A204.1 (cell line): ENCODE measurements around the gene IQCK.

Experiments
- FAIRE-seq: peaks from 2 replicates; lab custom pipeline; 2012; peaks lifted over from hg19 to GRCh38; lab: Jason Lieb, UNC

Gene IQCK

DNA sequence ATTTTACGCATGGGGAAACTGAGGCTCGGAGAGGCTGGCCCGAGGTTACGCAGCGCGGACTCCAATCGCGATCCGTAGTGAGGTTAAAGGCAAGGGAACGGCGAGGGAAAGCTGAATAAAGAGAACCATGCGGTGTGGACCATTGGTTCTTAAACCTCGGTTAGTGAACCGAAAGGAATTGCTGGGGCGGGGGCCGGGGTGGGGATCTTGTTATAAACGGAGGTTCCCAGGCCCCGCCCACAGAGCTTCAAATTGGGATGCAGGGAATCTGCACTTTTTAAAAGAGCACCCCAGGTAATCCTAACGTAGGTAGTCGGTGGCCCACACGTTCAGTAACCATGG is 524 bp downstream of the IQCK start:
- FAIRE-seq: no peak

DNA sequence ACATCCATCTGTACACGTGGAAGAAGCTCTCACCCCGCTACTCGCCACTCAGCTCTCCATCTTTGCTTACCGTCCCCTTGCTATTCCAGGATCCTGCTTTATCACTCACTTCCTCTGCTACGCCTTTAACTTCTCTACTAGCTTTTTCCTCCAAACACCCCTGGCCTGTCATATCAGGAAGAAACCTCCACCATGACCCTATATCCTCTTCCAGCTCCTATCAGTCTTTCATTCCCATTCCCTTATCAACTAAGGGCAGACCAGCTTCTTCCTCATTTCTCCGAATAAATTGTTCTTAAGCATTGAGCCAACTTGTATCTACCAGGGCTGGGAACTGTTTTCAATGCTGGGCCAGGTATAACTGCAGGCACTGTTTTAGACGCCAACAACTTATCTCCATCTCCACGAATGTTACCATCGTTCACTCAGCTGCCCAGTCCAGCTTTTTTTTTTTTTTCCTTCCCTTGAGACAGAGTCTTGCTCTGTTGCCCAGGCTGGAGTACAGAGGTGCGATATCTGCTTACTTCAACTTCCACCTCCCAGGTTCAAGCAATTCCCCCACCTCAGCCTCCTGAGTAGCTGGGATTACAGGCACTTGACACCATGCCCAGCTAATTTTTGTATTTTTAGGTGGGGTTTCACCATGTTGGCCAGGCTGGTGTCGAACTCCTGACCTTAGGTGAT is 4.3 kb downstream of the IQCK start:
- FAIRE-seq: no peak

DNA sequence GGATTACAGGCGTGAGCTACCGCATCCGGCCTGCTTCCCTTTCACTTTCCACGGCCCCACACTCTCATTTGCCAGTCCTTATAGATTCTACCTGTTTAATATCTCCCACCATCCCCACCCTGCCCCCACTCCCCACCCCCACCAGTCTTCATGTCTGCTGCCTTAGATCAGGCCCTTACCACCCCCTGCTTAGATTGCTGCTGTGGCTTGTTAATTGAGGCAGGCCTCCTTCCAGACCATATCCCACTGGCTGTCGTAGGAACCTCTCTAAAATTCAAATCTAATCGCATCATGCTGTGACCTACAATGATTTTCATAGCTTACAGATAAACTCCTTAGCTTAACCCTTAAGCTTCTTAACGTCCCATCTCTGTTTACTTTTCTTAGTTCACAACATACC is 4.9 kb downstream of the IQCK start:
- no peak for FAIRE-seq

DNA sequence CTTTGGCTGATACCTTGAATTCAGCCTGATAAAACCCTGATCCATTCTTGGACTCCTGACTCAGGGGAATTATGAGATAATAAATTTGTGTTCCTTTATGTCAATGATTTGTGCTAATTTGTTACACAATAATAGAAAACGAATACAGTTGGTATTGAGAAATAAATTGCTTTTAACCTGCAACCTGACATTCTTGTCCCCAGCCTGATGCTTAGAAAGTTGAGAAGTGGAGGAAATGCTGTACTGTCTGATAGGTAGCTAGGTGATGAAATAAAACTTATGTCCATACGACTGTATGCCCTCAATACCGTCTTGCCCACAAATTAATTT is 10.5 kb downstream of the IQCK start:
- no peak for FAIRE-seq

DNA sequence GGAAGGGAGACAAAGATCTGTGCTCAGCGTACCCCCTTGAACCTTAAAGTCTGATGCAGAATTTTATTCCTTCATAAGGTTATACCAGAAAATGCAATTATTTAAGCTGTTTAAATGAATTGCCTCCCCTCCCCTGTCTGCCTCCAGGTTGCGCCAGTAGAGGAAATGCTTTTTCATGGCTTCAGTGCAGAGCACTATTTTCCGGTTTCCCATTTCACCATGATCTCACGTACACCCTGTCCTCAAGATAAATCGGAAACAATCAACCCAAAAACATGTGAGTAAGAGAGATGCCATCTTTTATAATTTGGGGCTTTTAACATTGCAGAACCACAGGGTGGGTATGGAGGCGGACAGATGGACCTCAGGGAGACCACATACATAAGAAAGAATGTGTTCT is 15.5 kb downstream of the IQCK start:
- no peak for FAIRE-seq

DNA sequence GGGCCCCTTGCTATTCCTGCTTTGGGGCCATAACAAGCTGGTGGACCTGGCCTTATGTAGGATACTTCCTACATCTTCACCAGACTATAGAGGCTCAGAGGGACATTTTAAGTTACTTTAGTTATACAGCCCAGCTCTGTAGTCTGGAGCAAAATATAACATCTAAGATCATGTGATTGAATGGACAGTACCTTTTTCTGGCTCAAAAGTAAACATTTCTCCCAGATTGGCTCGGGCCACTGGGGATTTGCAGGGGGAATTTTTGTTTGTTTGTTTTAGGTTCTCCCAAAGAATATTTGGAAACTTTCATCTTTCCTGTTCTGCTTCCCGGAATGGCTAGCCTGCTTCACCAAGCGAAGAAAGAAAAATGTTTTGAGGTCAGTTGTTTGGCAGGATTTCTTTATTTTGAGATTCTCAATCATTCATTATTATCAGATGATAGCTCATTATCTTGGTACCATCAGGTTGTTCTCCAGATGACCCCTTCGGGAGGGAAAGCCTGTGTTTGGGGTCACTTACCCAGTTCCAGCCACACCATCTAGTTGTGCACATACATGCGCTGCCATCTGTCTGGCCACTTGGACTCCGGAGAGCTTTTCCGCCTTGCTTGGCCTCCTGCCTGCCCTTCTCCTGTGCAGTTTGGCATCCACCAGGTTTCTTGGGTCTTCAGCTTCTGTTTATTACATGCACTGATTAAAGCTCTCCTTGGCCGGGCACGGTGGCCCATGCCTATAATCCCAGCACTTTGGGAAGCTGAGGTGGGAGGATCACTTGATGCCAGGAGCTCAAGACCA is 17.2 kb downstream of the IQCK start:
- no peak for FAIRE-seq

DNA sequence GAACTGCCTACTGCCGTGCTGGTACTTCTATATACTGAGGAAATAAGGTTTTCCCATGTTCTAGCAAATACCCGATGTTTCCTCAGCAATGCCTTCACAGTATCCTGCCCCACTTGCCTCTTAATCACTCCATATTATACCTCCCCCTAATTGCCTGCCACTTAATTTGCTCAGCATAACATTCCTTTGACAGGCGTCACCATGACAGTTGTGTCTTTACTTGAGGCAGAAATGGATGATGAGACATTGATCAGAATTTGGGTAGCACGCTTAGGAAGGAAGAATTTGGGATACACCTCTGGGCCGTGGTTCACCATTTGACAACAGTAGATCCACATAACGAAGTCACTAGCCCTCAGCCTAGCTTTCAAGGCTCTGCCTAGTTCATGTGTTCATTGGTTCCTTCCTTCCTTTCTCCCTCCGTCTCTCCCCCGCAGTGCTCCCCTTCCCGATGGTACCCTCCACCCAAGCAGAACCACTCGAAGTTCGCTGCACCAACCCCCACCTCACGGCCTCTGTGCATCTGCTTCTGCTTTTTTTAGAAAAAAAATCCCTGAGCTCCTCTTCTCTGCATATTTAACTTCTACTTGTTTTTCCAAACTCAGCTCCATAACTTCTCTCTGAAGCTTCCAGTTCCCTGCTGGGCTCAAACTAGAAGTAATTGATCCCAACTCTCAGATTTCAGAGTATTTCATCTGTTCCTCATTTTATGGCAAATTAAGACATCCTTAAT is 19.4 kb downstream of the IQCK start:
- no peak for FAIRE-seq

DNA sequence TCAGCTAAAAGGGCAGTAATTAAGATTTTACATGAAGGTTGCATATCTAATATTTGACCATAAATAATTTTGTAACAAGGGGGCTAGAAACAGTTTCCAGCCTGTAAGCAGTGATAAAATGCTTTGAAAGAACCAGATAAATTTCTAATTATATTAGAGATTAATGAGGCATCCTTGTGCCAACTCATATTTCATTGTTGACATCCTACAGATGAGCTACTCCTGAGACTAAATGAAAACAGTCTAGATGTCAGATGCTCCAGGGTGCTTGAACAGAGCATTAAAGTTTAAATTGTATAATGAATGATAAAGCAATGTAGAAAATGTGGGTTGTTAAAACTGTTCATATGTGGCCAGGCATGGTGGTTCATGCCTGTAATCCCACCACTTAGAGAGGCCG is 23.3 kb downstream of the IQCK start:
- no peak for FAIRE-seq

DNA sequence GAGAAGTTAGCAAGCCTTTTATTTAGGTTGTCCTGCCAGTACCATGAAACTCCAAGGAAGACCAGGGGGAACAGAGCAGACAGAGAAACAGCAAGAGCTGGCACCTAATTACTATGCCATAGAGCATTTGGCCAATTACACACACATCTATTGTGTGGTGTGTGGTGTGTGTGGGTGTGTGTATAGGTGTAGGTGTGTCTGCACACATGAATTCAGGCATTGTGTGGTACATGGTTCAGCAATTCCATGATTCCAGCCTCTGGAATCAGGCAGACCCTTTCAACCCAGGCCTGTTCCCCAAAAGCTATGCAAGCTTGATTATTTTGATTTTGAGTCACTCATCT is 25.7 kb downstream of the IQCK start:
- FAIRE-seq: no peak

DNA sequence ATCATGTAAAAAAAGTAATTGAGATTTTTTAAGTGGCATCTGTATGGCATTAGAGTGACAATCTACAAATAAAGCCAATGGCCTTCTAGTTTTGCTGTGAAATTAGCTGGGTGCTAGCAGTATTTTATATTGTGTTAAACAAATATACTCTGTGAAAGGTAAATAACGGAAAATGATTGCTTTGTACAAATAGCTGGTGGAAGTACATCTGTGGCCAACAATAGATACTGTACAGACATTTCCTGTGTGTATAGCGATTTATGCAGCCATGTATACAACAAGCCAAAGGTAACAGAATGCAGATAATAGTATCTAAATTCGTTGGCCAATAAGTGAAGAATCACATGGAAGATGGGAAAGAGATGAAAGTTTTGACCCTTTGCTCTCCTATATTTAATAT is 26.6 kb downstream of the IQCK start:
- FAIRE-seq: no peak

DNA sequence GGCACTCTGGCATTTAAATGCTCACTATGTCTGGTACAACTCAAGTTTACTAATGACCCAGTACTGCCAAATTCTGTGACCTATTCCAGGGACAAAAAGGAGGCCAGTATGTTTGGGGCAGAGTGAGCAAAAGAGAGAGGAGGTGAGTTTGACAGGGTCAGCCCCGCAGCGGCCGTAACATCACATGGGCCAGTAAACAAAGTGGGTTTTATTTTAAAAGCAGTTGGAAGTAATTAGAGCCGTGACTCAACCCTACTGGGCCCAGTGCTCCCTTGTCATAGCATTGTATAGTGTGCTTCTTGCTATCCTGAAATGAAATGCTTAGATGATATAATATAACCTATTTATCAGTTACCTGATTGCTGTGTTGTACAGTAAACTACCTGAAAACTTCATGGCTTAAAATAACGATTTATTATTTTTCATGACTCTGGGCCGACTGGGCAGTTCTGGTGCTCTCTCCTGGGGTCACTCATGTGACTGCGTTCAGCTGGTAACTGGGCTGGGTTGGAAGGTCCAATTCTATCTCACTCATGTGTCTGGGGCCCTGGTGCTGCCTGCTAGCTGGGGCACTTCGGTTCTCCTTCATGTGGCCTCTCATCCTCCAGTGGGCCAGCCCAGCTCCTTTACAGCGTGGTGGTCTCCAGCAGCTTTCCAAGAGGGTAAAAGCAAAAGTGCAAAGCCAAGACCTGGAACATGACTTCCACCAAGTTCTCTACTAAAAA is 27.4 kb downstream of the IQCK start:
- no peak for FAIRE-seq

DNA sequence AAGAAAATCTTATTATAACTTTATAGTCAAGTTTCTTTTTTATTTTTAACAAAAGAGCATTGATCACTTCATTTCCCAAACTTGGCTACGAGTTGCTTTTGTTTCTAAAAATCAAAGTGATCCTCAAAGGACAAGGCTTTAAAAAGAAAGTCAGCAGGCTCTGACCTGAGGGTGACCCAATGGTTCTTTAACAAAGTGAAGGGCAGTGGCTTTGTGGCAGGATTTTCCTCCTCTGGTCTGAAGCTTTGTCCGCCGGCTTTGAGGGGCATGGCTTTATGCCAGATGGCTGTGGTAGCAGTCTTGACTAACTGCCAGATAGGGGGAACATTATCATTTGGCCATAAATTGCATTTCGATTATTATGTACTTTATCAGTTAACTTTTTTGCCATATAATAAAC is 28.5 kb downstream of the IQCK start:
- FAIRE-seq: no peak

DNA sequence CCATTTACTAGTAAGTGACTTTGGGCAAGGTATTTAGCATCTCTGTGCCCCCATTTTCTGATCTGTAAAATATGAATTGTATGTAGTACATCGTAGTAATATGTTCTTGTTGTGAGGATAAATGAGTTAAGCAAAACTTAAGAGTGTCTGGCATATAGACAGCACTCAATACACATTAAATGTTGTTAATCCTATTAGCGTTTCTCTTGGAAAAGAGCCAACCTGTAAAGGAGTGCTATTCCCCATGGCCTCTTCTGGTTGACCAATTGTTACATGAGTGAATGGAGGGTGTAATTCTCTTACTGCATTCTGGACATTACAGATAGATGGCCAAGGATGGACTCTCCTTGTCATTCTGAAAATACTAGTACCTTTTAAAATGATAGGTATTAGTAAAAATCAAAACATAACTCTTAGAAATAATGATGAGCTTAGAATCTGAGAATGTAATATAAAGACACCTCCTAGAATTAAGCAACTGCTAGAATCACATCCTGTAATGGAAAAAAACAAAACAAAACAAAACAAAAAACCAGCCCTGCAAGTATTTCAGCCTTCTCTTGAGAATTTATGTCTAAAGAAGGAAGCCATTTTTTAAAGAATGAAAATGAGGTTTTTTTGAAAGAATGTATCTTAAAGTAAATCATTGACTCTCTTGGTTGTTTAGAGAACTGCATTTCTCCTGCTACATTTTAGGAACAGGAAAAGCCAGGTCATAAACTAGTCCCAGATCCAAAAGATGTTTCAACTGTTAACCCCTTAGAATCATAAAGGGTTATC is 30.5 kb downstream of the IQCK start:
- no peak for FAIRE-seq

DNA sequence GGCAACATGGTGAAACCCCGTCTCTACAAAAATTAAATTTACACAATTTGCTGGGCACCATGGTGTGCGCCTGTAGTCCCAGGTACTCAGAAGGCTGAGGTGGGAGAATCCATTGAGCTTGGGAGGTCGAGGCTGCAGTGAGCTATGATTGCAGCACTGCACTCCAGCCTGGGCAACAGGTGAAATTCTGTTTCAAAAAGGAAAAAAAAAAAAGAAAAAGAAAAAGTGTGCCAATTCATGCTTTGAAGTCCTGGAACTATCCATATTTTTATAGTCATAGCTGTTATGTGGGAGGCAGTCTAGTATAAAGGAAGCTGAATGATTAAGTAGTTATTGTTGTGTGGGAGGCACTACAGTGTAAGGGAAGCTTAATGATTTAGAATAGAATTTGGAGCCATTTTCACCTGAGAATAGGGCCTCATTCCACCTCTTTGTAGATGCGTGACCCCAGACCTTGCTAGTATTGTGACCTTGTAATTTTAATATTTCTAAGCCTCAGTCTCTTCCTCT is 31.6 kb downstream of the IQCK start:
- FAIRE-seq: no peak

DNA sequence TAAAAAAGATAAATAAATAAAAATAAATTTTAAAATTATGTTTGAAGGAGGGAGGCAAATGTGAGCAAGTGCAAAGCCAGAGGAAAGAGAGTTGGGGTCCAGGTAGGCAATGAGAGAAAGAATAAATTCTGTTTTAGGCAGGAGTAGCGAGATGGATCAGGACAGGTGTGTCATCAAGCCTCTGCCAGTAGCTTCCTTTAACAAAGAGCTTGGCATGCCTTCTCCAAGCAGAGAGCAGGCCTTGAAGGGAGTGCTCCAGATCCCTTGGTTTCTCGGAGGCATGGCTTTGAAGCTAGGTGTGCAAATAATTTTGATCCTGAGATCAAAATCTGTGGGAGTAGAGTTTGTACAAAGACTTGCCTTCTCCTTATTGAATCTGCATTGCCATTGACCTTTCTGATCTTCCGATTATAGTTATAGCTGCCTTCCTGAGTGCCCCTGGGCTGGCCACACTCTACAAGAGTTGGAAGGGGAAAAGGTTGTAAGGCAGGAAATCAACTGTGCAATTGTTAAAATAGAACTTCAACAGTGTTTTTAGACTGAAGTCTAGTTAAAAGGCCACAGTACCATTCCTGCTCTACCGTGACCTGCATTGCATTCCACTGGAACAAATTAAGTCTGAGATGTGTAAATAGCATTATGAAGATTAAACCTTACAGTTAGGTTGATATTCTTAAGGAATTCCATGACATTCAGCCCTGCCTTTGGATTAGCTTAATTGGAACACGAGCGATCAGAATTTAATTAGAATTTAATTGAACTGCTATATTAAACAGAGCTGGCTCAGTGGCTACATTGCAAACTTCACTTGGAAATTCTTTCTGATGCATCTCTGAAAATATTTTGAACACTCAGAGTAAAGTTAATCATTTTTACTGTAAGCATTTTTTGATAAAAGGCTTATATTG is 33.7 kb downstream of the IQCK start:
- FAIRE-seq: no peak

DNA sequence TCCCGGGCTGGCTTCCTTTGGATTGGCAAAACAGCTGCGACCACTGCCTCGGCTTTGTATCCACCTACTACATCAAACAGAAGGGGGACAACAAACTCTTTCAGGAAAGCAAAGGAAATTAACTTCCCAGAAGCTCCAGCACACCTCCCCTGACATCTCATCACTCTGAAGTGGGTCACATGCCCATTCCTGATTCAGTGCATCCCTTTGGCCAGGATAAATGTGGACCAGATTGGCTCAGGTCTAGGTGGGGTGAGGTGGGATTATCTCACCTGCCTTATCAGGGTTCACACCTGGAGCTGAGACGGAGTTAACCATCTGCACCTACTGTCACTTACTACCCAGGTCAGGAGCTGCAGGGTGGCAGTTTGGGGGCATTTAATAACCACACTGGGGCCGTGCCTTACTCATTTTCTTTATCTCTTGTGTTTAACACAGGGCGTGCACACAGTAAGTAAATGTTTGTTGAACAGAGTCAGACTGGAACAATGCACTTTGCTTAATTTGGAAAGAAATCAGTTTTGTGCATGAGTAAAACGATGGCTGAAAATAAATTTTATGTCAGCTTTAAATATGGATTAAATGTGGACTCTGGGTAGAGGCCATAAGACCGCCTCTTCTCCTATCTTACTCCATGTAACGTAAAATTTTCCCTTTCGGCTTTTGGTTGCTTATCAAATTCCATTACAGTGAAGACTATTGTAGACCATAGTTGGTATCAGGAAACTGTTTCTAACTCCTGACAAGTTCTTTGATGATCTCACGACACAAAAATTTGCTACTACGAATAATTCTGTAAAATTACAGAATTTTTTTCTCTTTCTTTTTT is 36.0 kb downstream of the IQCK start:
- no peak for FAIRE-seq

DNA sequence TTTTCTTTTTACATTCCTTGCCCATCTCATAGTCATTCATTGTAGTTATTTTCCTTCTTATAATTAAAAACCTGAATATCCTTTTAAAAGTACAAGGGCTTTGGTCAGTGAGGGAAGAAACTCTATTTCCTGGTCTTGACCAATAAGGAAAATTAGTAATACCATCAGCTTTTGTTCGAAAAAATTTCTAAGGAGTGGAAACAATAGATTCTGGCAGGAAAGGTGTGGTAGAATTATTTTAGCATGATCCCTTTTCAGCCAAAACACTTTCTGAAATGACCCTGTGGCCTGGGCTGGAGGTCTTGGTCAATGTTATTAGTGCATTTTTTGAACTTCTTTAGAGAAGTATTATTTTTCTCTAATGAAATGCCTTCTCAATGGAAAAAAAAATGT is 36.6 kb downstream of the IQCK start:
- no peak for FAIRE-seq

DNA sequence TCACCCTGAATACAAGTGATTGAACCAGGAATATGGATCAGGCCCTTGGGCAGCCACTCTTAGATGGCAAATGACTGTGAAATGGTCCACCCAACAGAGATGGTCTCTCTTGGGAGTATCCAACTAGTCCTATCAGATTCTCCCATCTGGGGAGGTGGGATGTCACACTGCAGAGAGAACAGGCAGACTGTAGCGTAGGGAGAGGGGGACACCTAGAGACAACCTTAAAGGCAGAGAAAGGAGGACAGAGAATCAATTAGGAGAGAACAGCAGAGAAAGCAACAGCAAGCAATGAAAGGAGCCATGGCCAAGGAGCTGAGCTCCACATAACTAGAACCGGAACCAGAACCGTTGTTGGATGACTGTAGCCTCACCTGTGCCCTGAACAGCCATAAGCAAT is 37.2 kb downstream of the IQCK start:
- no peak for FAIRE-seq

DNA sequence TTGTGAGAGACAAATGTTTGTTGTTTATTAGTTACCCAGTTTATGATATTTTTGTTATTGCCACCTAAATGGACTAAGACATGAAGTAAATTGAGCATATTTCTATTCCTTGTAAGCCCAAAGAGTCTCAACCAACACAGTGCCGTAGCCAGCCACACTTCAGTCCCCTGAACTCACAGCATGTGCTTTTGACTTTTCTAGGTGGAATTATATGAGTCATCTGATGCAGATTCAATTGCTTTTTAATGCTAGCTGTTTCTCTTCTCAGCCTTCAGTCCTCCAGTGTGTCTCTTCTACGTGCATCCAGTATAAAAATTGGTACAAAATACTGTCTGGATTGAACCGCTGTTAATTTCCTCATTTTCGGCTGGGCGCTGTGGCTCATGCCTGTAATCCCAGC is 39.0 kb downstream of the IQCK start:
- no peak for FAIRE-seq
